GM19467 (cell line): ENCODE results near the gene CMIP.

ENCODE experiments used
- ATAC-seq: cut with Tn5 transposase; IDR thresholded peaks from one replicate; pipeline ENCODE4 v1.9.1; 2021; ENCODE audit warnings: mild to moderate bottlenecking, moderate library complexity; ENCODE audit not compliant: unreplicated experiment

The CMIP gene

GRCh38 chr16:81527477-81528178 is 83.0 kb downstream of the CMIP start:
- no peak for ATAC-seq

GRCh38 chr16:81528256-81528655 is 83.6 kb downstream of the CMIP start:
- ATAC-seq: no peak

GRCh38 chr16:81530296-81530721 is 85.7 kb downstream of the CMIP start:
- no peak for ATAC-seq

DNA sequence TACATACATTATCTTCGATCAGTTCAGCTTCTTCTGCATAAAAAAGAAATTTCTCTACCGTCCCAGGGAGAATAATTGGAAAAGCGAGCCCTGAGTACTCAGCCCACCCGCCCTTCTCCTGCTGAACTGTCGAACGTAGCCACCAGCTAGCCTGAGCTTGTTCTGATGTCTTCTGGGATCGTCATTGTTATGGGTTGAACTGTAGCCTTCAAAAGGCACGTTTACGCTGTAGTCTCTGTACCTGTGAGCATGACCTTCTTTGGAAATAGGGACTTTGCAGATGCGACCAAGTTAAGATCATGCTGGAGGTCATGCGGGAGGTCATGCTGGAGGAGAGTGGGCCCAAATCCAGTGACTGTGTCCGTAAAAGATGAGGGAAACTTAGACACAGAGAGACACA is 86.2 kb downstream of the CMIP start:
- no peak for ATAC-seq

GRCh38 chr16:81531419-81531821 is 86.8 kb downstream of the CMIP start:
- ATAC-seq: no peak

GRCh38 chr16:81532491-81533174 is 88.0 kb downstream of the CMIP start:
- ATAC-seq: no peak

DNA sequence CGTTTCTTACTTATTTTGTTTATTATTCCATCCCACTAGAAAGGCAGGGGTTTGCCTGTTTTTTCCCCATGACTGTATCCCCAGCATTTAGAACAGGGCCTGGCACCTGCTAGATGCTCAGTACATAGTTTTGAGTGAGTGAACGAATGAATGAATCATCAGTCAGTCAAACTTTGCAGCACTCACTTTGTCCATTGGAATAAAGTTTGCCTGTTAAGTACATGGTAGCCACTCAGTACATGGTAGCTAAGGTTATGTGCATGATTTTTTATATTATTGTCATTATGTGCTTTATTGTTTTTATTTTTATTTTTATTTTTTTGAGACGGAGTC is 88.5 kb downstream of the CMIP start:
- ATAC-seq: no peak

DNA sequence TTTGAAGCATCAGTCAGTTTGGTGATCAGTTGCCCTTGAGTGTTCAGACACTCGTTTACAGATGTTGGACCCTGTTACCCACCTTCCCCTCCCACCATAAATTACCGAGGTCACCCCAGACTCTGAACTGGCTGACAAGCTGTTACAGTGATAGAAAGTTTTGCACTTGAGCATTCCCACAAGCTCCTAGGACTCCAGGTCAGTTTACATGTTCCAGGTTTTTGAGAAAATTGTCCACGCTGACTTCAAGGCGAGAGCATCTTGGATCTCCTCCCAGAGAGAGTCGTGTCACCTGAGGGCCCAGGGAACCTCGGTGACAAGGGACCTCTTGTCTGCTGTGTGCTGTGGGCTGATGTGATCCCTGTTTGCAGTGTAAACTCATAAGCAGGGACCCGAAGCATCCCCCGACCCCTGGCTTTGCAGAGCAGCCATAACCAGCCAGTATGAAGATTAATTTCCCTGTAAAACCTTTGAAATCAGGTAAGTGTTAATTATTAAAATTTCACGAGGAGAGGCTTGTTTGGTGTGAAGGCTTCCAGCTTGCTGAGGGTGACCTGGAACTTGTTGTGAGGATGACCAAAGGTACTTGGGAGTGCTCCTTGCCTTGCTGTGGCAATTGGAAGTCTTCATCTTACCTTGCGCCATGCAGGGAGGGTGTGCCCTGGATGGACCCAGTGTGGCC is 91.2 kb downstream of the CMIP start:
- ATAC-seq: no peak

DNA sequence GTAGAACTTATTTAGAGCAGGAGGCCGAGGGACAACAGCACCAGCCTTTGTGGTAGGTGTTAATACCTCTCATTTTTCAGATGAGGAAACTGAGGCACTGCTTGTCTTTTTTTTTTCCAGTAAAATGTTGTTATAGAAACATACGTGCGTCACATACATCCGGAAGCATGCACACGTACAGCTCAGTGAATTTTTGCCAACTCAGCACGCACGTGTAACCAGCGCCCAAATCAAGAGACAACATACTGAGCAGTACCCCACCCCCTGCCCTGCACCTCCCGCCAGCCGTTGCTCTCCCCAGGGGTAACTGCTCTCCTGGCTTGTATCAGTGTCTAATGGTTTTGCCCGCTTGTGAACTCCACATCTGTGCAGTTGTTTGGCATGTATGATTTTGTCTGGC is 92.0 kb downstream of the CMIP start:
- no peak for ATAC-seq

DNA sequence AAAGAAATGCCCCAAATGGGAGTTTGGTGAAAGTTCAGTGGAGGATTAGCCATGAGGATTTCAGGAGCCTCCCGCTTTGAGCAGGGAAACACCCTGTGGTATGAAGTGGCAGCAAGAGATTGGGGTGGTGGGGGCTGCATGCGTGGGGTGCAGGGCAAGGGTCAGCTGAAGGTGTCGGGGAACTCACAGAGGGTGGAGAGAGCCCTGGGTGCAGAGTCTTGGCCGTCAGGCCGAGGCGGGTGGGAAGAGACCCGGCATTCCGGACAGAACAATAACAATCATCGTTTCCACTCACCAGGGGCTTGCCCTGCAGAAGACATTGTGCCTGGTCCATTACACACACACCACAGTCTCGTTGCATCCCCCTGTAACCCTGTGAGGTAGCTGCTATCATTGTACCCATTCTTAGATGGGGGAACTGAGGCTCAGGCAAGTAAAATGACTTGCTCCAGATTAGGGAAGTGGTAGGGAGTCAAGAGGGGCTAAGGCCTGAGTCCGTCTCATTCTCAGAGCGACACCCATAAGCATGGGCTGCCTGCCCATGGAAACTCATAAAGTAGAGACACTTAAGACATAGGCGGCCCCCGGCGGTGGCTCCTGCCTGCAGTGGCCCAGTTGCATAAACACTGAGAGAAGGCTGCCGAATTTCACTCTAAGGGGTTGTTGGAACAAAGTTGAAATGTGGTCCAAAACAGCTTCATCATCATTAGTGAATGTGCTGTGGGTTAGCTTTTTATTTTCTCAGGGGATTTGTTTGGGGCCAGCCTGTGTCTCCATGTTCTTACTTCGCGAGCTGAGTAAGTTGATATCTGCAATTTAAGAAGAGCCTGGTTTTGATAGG is 93.3 kb downstream of the CMIP start:
- no peak for ATAC-seq

DNA sequence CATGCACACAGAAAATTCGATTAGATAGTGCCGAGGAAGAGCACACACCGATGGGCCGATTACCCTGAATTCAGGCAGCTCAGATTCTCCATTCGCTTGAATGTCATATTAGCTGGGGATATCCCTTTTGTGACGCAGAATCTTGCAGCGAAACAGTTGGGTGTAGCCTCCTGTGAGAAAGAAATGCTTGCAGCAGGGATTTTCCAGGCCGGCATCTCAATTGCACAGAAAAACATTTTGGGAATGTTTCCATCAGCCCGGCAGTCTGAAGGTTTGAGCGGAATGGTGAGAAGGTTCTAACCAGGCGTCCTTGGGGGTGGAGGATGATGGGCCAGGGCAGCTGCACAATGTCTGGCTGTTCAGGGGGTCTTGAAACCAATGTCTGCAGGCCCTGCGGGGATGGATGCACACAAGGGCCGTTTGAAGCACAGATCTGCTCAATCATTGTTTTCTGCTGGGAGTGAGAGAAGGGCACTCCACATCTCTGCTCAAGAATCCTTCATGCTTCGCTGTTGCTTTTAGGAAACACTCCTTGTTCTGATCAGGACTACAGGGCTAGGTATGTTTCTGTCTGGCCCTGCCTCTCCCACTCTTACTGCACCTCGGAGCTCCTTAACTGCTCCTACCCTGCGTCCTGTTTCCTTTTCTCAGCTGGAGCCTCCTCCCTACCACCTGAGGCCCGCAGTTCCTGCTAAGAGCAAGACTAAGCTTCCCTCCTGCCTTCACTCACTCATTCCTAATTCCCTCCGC is 94.6 kb downstream of the CMIP start:
- no peak for ATAC-seq

DNA sequence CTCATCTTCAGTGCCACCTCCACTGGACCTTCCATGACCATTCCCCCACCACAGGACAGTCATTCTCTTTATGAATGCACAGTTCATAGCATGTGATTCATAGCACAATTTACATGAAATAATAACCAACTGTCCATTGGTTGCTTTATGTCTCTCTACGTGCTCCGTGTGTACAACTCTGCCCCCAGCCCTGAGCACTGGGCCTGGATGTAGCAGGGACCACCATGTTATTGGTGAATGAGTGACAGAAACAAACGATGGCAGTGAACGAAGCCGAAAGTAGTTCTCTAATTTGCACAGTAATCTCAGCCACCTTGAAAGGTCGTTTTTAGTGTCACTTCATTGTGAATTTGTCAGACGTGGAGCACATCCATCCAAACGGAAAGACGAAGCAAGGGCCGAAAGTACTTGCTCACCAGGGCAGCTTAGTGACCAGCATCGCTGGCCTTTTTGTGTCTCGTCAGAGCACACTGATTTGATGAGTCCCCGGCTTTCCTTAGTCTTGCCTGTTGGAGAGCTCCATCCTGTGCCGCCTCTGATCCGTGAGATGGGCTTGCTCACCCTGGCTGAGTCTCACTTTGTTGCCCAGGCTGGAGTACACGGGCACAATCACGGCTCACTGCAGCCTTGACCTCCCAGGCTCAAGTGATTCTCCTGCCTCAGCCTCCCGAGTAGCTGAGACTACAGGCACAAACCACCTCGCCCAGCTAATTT is 95.3 kb downstream of the CMIP start:
- ATAC-seq: no peak

DNA sequence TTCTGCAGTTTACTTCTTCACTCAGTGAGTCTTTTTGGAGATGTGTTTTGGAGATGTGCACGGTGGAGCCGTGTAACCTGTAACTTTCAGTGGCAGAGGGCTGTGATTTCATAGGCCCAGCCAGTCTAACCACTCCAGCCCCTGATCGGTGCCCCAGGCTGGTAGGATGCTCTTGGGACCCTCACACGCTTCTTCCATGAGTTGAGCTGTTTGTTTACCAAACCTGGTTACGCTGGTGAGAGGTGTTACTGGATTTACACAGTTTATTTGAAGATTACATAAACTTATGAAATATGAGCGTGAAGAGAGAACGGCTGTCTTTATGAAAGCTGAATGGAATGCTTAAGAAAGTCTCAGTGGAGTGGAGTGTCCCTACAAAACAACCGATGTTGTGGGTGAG is 96.7 kb downstream of the CMIP start:
- ATAC-seq: no peak

GRCh38 chr16:81542609-81543570 is 98.3 kb downstream of the CMIP start:
- ATAC-seq: no peak

DNA sequence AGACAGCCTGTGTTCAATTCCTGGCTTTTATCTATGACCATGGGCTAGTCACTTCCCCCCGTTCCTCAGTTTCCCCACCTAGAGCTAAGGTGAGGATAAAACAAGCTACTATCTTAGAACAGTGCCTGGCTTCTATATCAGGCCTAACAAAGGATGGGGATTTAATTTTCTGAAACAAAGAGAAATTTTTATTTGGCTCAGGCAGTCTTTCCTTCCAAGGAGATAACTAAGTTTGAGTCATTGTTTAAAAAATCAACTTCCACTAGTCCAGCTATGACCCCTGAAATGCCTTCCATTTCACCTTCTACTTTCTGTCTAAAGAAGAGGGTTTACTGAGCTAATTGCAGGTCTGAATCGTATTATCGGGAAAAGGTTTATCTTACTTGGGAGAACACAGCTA is 99.0 kb downstream of the CMIP start:
- ATAC-seq: no peak

DNA sequence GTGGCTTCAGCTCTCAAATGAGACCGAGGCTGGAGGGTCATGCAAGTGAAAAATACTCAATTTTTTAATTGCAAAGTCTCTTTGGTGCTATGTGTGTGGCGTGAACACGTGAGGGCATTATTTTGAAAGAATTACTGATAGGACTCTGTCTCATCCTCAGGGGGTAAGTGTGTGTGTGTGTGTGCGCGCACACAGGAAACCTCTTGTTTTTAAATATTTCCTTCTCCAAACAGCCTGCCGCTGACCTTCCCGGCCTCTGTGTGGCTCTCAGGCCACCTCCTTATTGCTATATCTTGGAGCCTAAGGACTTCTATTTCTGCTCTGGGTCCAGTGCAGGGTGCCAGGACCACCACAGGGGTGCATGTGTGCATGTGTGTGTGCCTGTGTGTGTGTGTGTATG is 99.7 kb downstream of the CMIP start:
- ATAC-seq: no peak

GRCh38 chr16:81544700-81545271 is 100.2 kb downstream of the CMIP start:
- no peak for ATAC-seq

- ATAC-seq: no peak
Measured at GRCh38 chr16:81545470-81546250, 101.1 kb downstream of the CMIP start.
